HG02798 (cell line): ENCODE results near the gene CD200.
A peak's percentile ranks its signal among the peaks of the same experiment; 100 is the strongest.

ENCODE experiments used
- ATAC-seq: cut with Tn5 transposase; IDR thresholded peaks from one replicate; pipeline ENCODE4 v1.9.1; 2021; ENCODE audit warnings: mild to moderate bottlenecking; ENCODE audit not compliant: unreplicated experiment, poor library complexity

Gene CD200

GRCh38 chr3:112327371-112327951 lies 5.5 kb upstream of the CD200 start:
- ATAC-seq: peak; percentile 97

- ATAC-seq: no peak
Observed at GRCh38 chr3:112331851-112332250, 1.1 kb upstream of the CD200 start.

- ATAC-seq: peak; percentile 50
Observed at GRCh38 chr3:112333381-112334317, 693 bp downstream of the CD200 start.

- no peak for ATAC-seq
Observed at GRCh38 chr3:112334691-112335433, 1.9 kb downstream of the CD200 start.

GRCh38 chr3:112335434-112335781 lies 2.5 kb downstream of the CD200 start:
- ATAC-seq: no peak

- no peak for ATAC-seq
Observed at GRCh38 chr3:112338021-112338726, 5.2 kb downstream of the CD200 start.

- no peak for ATAC-seq
Observed at GRCh38 chr3:112338727-112339056, 5.7 kb downstream of the CD200 start.

GRCh38 chr3:112339134-112339533 lies 6.2 kb downstream of the CD200 start:
- no peak for ATAC-seq

GRCh38 chr3:112339609-112340008 lies 6.7 kb downstream of the CD200 start:
- ATAC-seq: no peak

GRCh38 chr3:112341386-112341785 lies 8.4 kb downstream of the CD200 start:
- ATAC-seq: no peak

- no peak for ATAC-seq
Observed at GRCh38 chr3:112345681-112346080, 12.7 kb downstream of the CD200 start.

GRCh38 chr3:112346491-112347122 lies 13.7 kb downstream of the CD200 start:
- ATAC-seq: peak; percentile 41

- no peak for ATAC-seq
Observed at GRCh38 chr3:112348943-112349342, 16.0 kb downstream of the CD200 start.

- ATAC-seq: no peak
Observed at GRCh38 chr3:112349557-112349956, 16.6 kb downstream of the CD200 start.

GRCh38 chr3:112350018-112350810 lies 17.3 kb downstream of the CD200 start:
- ATAC-seq: no peak

- no peak for ATAC-seq
Observed at GRCh38 chr3:112351036-112351435, 18.1 kb downstream of the CD200 start.

- no peak for ATAC-seq
Observed at GRCh38 chr3:112351823-112352222, 18.9 kb downstream of the CD200 start.

- ATAC-seq: no peak
Observed at GRCh38 chr3:112352720-112353119, 19.8 kb downstream of the CD200 start.

GRCh38 chr3:112353365-112353764 lies 20.4 kb downstream of the CD200 start:
- ATAC-seq: no peak
